Liver (tissue), 9 donors: ENCODE data around the gene NBEA. TPM values are rescaled to one million over a fixed set of nuclear protein-coding genes. Genes with fewer than 3 reads are reported as not detected.

Source experiments
- DNase-seq: peaks from one replicate; pipeline ENCODE4 v3.0.0-alpha.2; 2017; ENCODE audit warnings: low spot score
- H3K27ac ChIP-seq, 2 donors: one replicate each; pipeline ENCODE4 v1.7.0; 2013; ENCODE audit warnings: inconsistent platforms in 2 of 2, low read length in 2 of 2, control low read depth in 1 of 2, low read depth in 1 of 2, mild to moderate bottlenecking in 1 of 2
- H3K27me3 ChIP-seq, 4 donors: one replicate each; pipeline versions ENCODE4 v1.6.1 to v1.7.0; 2013; ENCODE audit warnings: low read length in 3 of 4, inconsistent platforms in 1 of 4, mild to moderate bottlenecking in 1 of 4, moderate library complexity in 1 of 4; ENCODE audit not compliant: control insufficient read depth in 4 of 4, insufficient read depth in 4 of 4
- H3K36me3 ChIP-seq, 4 donors: one replicate each; pipeline versions ENCODE4 v1.6.1 to v1.7.0; 2013; ENCODE audit warnings: low read length in 3 of 4, mild to moderate bottlenecking in 3 of 4, low read depth in 1 of 4, moderate library complexity in 1 of 4; ENCODE audit not compliant: control insufficient read depth in 4 of 4, insufficient read depth in 3 of 4
- H3K4me1 ChIP-seq, 4 donors: one replicate each; pipeline versions ENCODE4 v1.6.1 to v1.7.0; 2013; ENCODE audit warnings: low read length in 3 of 4, mild to moderate bottlenecking in 3 of 4, moderate library complexity in 1 of 4; ENCODE audit not compliant: control insufficient read depth in 4 of 4, insufficient read depth in 4 of 4
- H3K4me3 ChIP-seq, 3 donors: one replicate each; pipeline versions ENCODE4 v1.6.1 to v1.7.0; 2013; ENCODE audit warnings: low read length in 3 of 3, control low read depth in 1 of 3, low read depth in 1 of 3, mild to moderate bottlenecking in 1 of 3
- H3K9ac ChIP-seq, 2 donors: one replicate each; pipeline ENCODE4 v1.7.0; 2013; ENCODE audit warnings: low read length in 2 of 2, mild to moderate bottlenecking in 2 of 2, moderate library complexity in 2 of 2, control low read depth in 1 of 2, low read depth in 1 of 2
- H3K9me3 ChIP-seq, 4 donors: one replicate each; pipeline versions ENCODE4 v1.6.1 to v1.7.0; 2013; ENCODE audit warnings: low read length in 3 of 4; ENCODE audit not compliant: control insufficient read depth in 4 of 4
- CTCF ChIP-seq: fragments of 150-350 bp; IDR thresholded peaks from 2 replicates; pipeline ENCODE4 v1.5.1; 2017; ENCODE audit warnings: improper control_type of control experiment, low read depth, low read length; ENCODE audit not compliant: missing input control
- EGR1 ChIP-seq, 2 donors: IDR thresholded peaks; 2 replicates each; pipeline ENCODE4 v1.6.1; 2016 to 2018; ENCODE audit warnings: antibody characterized with exemption in 2 of 2, low read depth in 2 of 2
- FOXA2 ChIP-seq: IDR thresholded peaks from 2 replicates; pipeline ENCODE4 v1.6.1; 2016; ENCODE audit warnings: antibody characterized with exemption
- HNF4A ChIP-seq, 2 donors: conservative IDR thresholded peaks; 2 replicates each; pipeline ENCODE4 v1.6.1; 2016; ENCODE audit warnings: antibody characterized with exemption in 2 of 2, mild to moderate bottlenecking in 2 of 2
- HNF4G ChIP-seq: IDR thresholded peaks from 2 replicates; pipeline ENCODE4 v1.6.1; 2016; ENCODE audit warnings: antibody characterized with exemption
- JUND ChIP-seq, 2 donors: IDR thresholded peaks; 2 replicates each; pipeline ENCODE4 v1.6.1; 2016; ENCODE audit warnings: antibody characterized with exemption in 2 of 2
- MAX ChIP-seq: IDR thresholded peaks from 2 replicates; pipeline ENCODE4 v1.6.1; 2016; ENCODE audit warnings: antibody characterized with exemption
- NR2F2 ChIP-seq: IDR thresholded peaks from 2 replicates; pipeline ENCODE4 v1.6.1; 2016; ENCODE audit warnings: antibody characterized with exemption
- REST ChIP-seq: IDR thresholded peaks from 2 replicates; pipeline ENCODE4 v1.6.1; 2016; ENCODE audit warnings: antibody characterized with exemption, mild to moderate bottlenecking
- RXRA ChIP-seq, 2 donors: IDR thresholded peaks; 2 replicates each; pipeline ENCODE4 v1.6.1; 2017 to 2018; ENCODE audit warnings: antibody characterized with exemption in 2 of 2, mild to moderate bottlenecking in 1 of 2
- SP1 ChIP-seq: IDR thresholded peaks from 2 replicates; pipeline ENCODE4 v1.6.1; 2018; ENCODE audit warnings: antibody characterized with exemption, mild to moderate bottlenecking
- TAF1 ChIP-seq: conservative IDR thresholded peaks from 2 replicates; pipeline ENCODE4 v1.6.1; 2016; ENCODE audit warnings: antibody characterized with exemption, mild to moderate bottlenecking
- YY1 ChIP-seq: IDR thresholded peaks from 2 replicates; pipeline ENCODE4 v1.6.1; 2016; ENCODE audit warnings: antibody characterized with exemption, mild to moderate bottlenecking
- WGBS: extraction: QIAGEN DNeasy Blood & Tissue Kit; methylation state at CpG from one replicate; pipeline ENCODE4 v1.1.7; 2013; 5-methylcytosine and 5-hydroxymethylcytosine counted together
- polyA plus RNA-seq, 2 donors: library from polyadenylated mRNA; stranded (reverse) in 1 of 2; unstranded in 1 of 2; fragments of 200-250 nt in 1 of 2; fragments of >200 nt in 1 of 2; fragmentation: Nextera tagmentation in 1 of 2; extraction: Ambion mirVana in 1 of 2; gene quantifications; one replicate each; pipeline versions ENCODE4 v1.2.1 to v1.2.3, GENCODE V29; 2013 to 2015
- total RNA-seq, 2 donors: library from RNA; depleted of rRNA; stranded (reverse); fragments of >200 nt; gene quantifications; one replicate each; pipeline ENCODE4 v1.2.3, GENCODE V29; 2014
- donor health status: healthy.
- donor health status: healthy.
- donor health status: healthy.
- donor health status: healthy.
- donor health status: healthy.

Gene NBEA
- total and polyA plus RNA-seq, 4 donors = 0.24 to 3.5 (median 1.4) TPM

DNA sequence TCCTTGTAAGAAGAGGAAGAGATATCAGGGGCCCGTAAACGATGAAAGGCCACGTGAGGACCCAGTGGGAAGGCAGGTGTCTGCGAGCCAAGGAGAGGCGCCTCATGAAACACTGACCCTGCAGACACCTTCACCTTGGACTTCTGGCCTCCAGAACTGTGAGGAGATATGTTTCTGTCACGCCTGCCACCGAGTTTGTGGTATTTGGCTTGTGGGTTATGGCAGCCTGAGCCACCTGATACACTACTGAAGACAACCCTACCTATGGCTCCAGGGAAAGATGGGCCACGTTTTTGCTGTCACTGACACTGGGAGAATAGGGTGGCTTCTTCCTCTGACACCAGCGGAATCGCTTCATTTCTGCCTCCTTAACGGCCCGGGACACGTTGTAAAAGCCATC, 752.0 kb downstream of the NBEA start:
- H3K27ac ChIP-seq = no peak overlapping the region
- no peaks in the 10 kb centered on the region for H3K4me1 ChIP-seq
- no peak for DNase-seq
- H3K9me3 ChIP-seq = no peaks in the 10 kb centered on the region
- TF ChIP-seq CTCF (no peak), TAF1 (no peak), HNF4A (conservative IDR thresholded peaks at IDR 0.05) (no peak), EGR1 (IDR thresholded peaks at IDR 0.05; ENCODE audit: low read depth in 2 of 2) (no peak), NR2F2 (no peak), FOXA2 (no peak), SP1 (no peak), REST (no peak), HNF4G (no peak), JUND (IDR thresholded peaks at IDR 0.05) (no peak), YY1 (no peak), RXRA (IDR thresholded peaks at IDR 0.05) (no peak)
- H3K9ac ChIP-seq = no peak overlapping the region
- H3K4me3 ChIP-seq = no peak overlapping the region
- H3K27me3 ChIP-seq = no peaks in the 10 kb centered on the region
- no peaks in the 10 kb centered on the region for H3K36me3 ChIP-seq
- WGBS = 88% methylated on average over 13 of the region's 13 CpGs

- WGBS = 83% methylated on average over 26 of the region's 26 CpGs
- Histone ChIP-seq H3K4me1 (no peaks in the 10 kb centered on the region), H3K9ac (no peak overlapping the region), H3K36me3 (no peaks in the 10 kb centered on the region), H3K27me3 (no peaks in the 10 kb centered on the region), H3K27ac (no peak overlapping the region), H3K4me3 (no peak overlapping the region), H3K9me3 (no peaks in the 10 kb centered on the region)
- no peak for TF ChIP-seq NR2F2
- no peak for DNase-seq
These were observed 752.7 kb downstream of the NBEA start for GRCh38 chr13:35694549-35695447.

GRCh38 chr13:35695448-35695770, 753.3 kb downstream of the NBEA start:
- DNase-seq = no peak
- H3K9me3 ChIP-seq = no peaks in the 10 kb centered on the region
- H3K4me1 ChIP-seq = no peaks in the 10 kb centered on the region
- no peak overlapping the region for H3K9ac ChIP-seq
- 85% methylated on average over 15 of the region's 15 CpGs for WGBS
- H3K27ac ChIP-seq = no peak overlapping the region
- no peak overlapping the region for H3K4me3 ChIP-seq
- no peaks in the 10 kb centered on the region for H3K27me3 ChIP-seq
- no peaks in the 10 kb centered on the region for H3K36me3 ChIP-seq
- TF ChIP-seq CTCF = no peak
- no peak for TF ChIP-seq YY1
- no peak for TF ChIP-seq HNF4G
- no peak for TF ChIP-seq MAX
